Hepatocyte (in vitro differentiated cells): ENCODE measurements around the gene MCOLN2. TPM values are rescaled to one million over a fixed set of nuclear protein-coding genes. Genes with fewer than 3 reads are reported as not detected.

Source experiments
- DNase-seq: peaks from one replicate; pipeline ENCODE4 v3.0.0-alpha.2; 2016; ENCODE audit warnings: low spot score
- H2AFZ ChIP-seq: fragments of 200-600 bp; sonication (generic); 2 replicates; pipeline ENCODE4 v1.6.0; 2016; ENCODE audit warnings: antibody characterized with exemption, mild to moderate bottlenecking
- H3K27ac ChIP-seq: fragments of 200-600 bp; sonication (generic); 2 replicates; pipeline ENCODE4 v1.5.1; 2016; ENCODE audit warnings: mild to moderate bottlenecking
- H3K27me3 ChIP-seq: fragments of 200-600 bp; sonication (generic); 2 replicates; pipeline ENCODE4 v1.6.1; 2016
- H3K36me3 ChIP-seq: fragments of 200-600 bp; sonication (generic); replicated peaks from 2 replicates; pipeline ENCODE4 v1.5.1; 2016; ENCODE audit warnings: low read depth; ENCODE audit not compliant: insufficient read depth
- H3K4me1 ChIP-seq: fragments of 200-600 bp; sonication (generic); 2 replicates; pipeline ENCODE4 v1.5.1; 2016; ENCODE audit warnings: mild to moderate bottlenecking, moderate library complexity; ENCODE audit not compliant: insufficient read depth
- H3K4me2 ChIP-seq: fragments of 200-600 bp; sonication (generic); 2 replicates; pipeline ENCODE4 v1.6.0; 2016
- H3K4me3 ChIP-seq: fragments of 200-600 bp; sonication (generic); 2 replicates; pipeline ENCODE4 v1.5.1; 2016; ENCODE audit warnings: mild to moderate bottlenecking
- H3K79me2 ChIP-seq: fragments of 200-600 bp; sonication (generic); 2 replicates; pipeline ENCODE4 v1.6.0; 2017; ENCODE audit warnings: mild to moderate bottlenecking
- H3K9me2 ChIP-seq: fragments of 200-600 bp; sonication (generic); replicated peaks from 2 replicates; pipeline ENCODE4 v1.6.0; 2017; ENCODE audit warnings: mild to moderate bottlenecking; ENCODE audit not compliant: insufficient read depth
- H3K9me3 ChIP-seq: fragments of 200-600 bp; sonication (generic); 2 replicates; pipeline ENCODE4 v1.5.1; 2016; ENCODE audit warnings: low read depth, mild to moderate bottlenecking
- H4K20me1 ChIP-seq: fragments of 200-600 bp; sonication (generic); 2 replicates; pipeline ENCODE4 v1.6.0; 2016; ENCODE audit warnings: mild to moderate bottlenecking; ENCODE audit not compliant: insufficient read depth, poor library complexity, severe bottlenecking
- CTCF ChIP-seq: fragments of 200-600 bp; sonication (generic); IDR thresholded peaks from 2 replicates; pipeline ENCODE4 v1.5.1; 2016; ENCODE audit warnings: antibody characterized with exemption, mild to moderate bottlenecking; ENCODE audit not compliant: poor library complexity
- EZH2 ChIP-seq: fragments of 200-600 bp; sonication (generic); IDR thresholded peaks from 2 replicates; pipeline ENCODE4 v1.6.1; 2016; ENCODE audit warnings: antibody characterized with exemption, mild to moderate bottlenecking, borderline replicate concordance
- EZH2phosphoT487 ChIP-seq: fragments of 200-600 bp; sonication (generic); IDR thresholded peaks from one replicate; pipeline ENCODE4 v1.6.1; 2018; ENCODE audit warnings: antibody characterized with exemption, mild to moderate bottlenecking, low read depth, moderate library complexity; ENCODE audit not compliant: unreplicated experiment, severe bottlenecking
- WGBS: methylation state at CpG from one replicate; pipeline ENCODE4 v1.1.6; 2016; ENCODE audit warnings: low lambda C conversion rate; ENCODE audit errors: missing lambda C conversion rate; 5-methylcytosine and 5-hydroxymethylcytosine counted together
- polyA plus RNA-seq: library from polyadenylated mRNA; unstranded; fragments of >200 nt; fragmentation: Nextera tagmentation; extraction: Ambion mirVana; gene quantifications from 2 replicates; pipeline ENCODE4 v1.2.1, GENCODE V29; 2016
- total RNA-seq: library from RNA; depleted of rRNA; stranded (reverse); fragments of >200 nt; gene quantifications from 2 replicates; pipeline ENCODE4 v1.2.3, GENCODE V29; 2014

MCOLN2 gene
- total and polyA plus RNA-seq, 2 experiments from 2014 or later: 0.63 to 1.2 TPM

GRCh38 chr1:84960371-84960770 lies 36.5 kb downstream of the MCOLN2 start:
- WGBS: 17% methylated on average over 1 of the region's 1 CpG
- no peak for TF ChIP-seq EZH2phosphoT487
- no peak for TF ChIP-seq CTCF
- TF ChIP-seq EZH2: no peak
- peaks cover 3% of the 10 kb centered on the region for H3K4me1 ChIP-seq
- no peaks in the 10 kb centered on the region for H3K27me3 ChIP-seq
- H3K9me3 ChIP-seq: no peaks in the 10 kb centered on the region
- peak overlapping the region; percentile 42 for H3K4me2 ChIP-seq
- DNase-seq: peak; percentile 29
- H3K27ac ChIP-seq: peak overlapping the region; percentile 46
- H3K36me3 ChIP-seq: no peaks in the 10 kb centered on the region
- no peak overlapping the region for H2AFZ ChIP-seq
- no peaks in the 10 kb centered on the region for H3K79me2 ChIP-seq
- H3K9me2 ChIP-seq: no peaks in the 10 kb centered on the region
- no peak overlapping the region for H3K4me3 ChIP-seq
- no peaks in the 10 kb centered on the region for H4K20me1 ChIP-seq

- DNase-seq: no peak
- Histone ChIP-seq H3K79me2 (no peaks in the 10 kb centered on the region), H3K36me3 (no peaks in the 10 kb centered on the region), H4K20me1 (no peaks in the 10 kb centered on the region), H3K27ac (no peak overlapping the region), H3K4me1 (peaks cover 3% of the 10 kb centered on the region), H2AFZ (no peak overlapping the region), H3K27me3 (no peaks in the 10 kb centered on the region), H3K9me2 (no peaks in the 10 kb centered on the region), H3K4me3 (no peak overlapping the region), H3K9me3 (no peaks in the 10 kb centered on the region), H3K4me2 (no peak overlapping the region)
- TF ChIP-seq EZH2 (no peak), CTCF (no peak)
- WGBS: 90% methylated on average over 5 of the region's 5 CpGs
Measured at GRCh38 chr1:84959294-84959693, 37.6 kb downstream of the MCOLN2 start.

- Histone ChIP-seq H3K27me3 (no peaks in the 10 kb centered on the region), H3K4me1 (peaks cover 3% of the 10 kb centered on the region), H3K27ac (no peak overlapping the region), H3K36me3 (no peaks in the 10 kb centered on the region), H3K9me2 (no peaks in the 10 kb centered on the region), H3K79me2 (no peaks in the 10 kb centered on the region), H2AFZ (no peak overlapping the region), H4K20me1 (no peaks in the 10 kb centered on the region), H3K4me3 (no peak overlapping the region), H3K4me2 (no peak overlapping the region), H3K9me3 (no peaks in the 10 kb centered on the region)
- 82% methylated on average over 1 of the region's 1 CpG for WGBS
- no peak for TF ChIP-seq CTCF
- no peak for TF ChIP-seq EZH2
- TF ChIP-seq EZH2phosphoT487: no peak
- DNase-seq: no peak
Measured at GRCh38 chr1:84957966-84958365, 38.9 kb downstream of the MCOLN2 start.

GRCh38 chr1:84956655-84957054 lies 40.3 kb downstream of the MCOLN2 start:
- Histone ChIP-seq H2AFZ (no peak overlapping the region), H4K20me1 (no peaks in the 10 kb centered on the region), H3K79me2 (no peaks in the 10 kb centered on the region), H3K9me2 (no peaks in the 10 kb centered on the region), H3K4me2 (no peak overlapping the region), H3K9me3 (no peaks in the 10 kb centered on the region), H3K27me3 (no peaks in the 10 kb centered on the region), H3K36me3 (no peaks in the 10 kb centered on the region), H3K4me1 (peaks cover 3% of the 10 kb centered on the region), H3K4me3 (no peak overlapping the region), H3K27ac (no peak overlapping the region)
- 49% methylated on average over 6 of the region's 6 CpGs for WGBS
- no peak for DNase-seq
- TF ChIP-seq EZH2phosphoT487: no peak
- no peak for TF ChIP-seq EZH2
- TF ChIP-seq CTCF: no peak
